ENCODE data around the gene AFMID. TPM values are rescaled to one million over a fixed set of nuclear protein-coding genes. Genes with fewer than 3 reads are reported as not detected.
A peak's percentile ranks its signal among the peaks of the same experiment; 100 is the strongest.

The AFMID gene
- total and polyA plus RNA-seq, 2 of the 13 experiments (the other 11 are each of a cell fraction or from before 2014, with no cell fraction given) = 249 to 270 TPM

DNA sequence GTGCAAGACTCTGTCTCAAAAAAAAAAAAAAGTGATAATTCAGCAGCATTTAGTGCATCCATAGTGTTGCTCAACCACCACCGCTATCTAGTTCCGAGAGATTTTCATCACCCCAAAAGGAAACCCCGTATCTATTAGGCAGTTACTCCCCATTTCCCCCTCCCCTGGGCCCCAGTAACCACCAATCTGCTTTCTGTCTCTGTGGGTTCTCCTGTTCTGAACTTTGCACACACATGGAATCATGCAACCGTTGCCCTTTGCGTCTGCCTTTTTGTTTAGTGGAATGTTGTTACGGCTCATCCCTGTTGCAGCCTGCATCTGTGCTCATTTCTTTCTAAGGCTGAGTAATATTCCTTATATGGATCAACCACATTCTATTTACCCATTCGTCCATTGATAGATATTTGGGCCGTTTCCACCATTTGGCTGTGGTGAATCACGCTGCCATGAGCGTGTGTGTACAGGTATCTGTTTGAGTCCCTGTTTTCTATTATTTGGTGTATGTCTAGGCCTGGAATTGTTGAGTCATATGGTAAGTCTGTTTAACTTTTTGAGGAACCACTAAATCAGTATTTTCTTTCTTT lies 27.5 kb upstream of the AFMID start (continued):
- TF ChIP-seq, protein P1, sequence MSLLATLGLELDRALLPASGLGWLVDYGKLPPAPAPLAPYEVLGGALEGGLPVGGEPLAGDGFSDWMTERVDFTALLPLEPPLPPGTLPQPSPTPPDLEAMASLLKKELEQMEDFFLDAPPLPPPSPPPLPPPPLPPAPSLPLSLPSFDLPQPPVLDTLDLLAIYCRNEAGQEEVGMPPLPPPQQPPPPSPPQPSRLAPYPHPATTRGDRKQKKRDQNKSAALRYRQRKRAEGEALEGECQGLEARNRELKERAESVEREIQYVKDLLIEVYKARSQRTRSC (CRISPR knock-in tag; IDR thresholded peaks at IDR 0.05; ENCODE audit: low read depth) = no peak
- TF ChIP-seq NR2F6 (IDR thresholded peaks at IDR 0.05) (peak; percentile 40; the same call in 1 of the 2 replicates), NR2F6 (CRISPR knock-in tag; IDR thresholded peaks at IDR 0.05) (peak; percentile 65; the same call in 1 of the 2 replicates), ZBTB21 (CRISPR knock-in tag; IDR thresholded peaks at IDR 0.05) (no peak), RXRB (CRISPR knock-in tag; IDR thresholded peaks at IDR 0.05; ENCODE audit: borderline replicate concordance) (peak; percentile 60; the same call in 1 of the 2 replicates), TBX3 (IDR thresholded peaks at IDR 0.05; ENCODE audit: borderline replicate concordance) (0 out of 2 replicates have a peak, but pooled peaks have one; percentile 10), NCOR1 (IDR thresholded peaks at IDR 0.05; ENCODE audit: borderline replicate concordance, low read length) (peak; percentile 83), ZNF337 (CRISPR knock-in tag; IDR thresholded peaks at IDR 0.05; ENCODE audit: borderline replicate concordance, low read depth) (peak; percentile 33; the same call in 1 of the 2 replicates), TP53 (CRISPR knock-in tag; conservative IDR thresholded peaks at IDR 0.05) (no peak), GTF2F1 (IDR thresholded peaks at IDR 0.05; ENCODE audit: low read length) (no peak), ZNF501 (CRISPR knock-in tag; IDR thresholded peaks at IDR 0.05) (peak; percentile 67; the same call in 1 of the 2 replicates), ZNF615 (CRISPR knock-in tag; IDR thresholded peaks at IDR 0.05; ENCODE audit: borderline replicate concordance) (no peak), SNRNP70 (IDR thresholded peaks at IDR 0.05; ENCODE audit: low read depth, low read length) (no peak), ARNTL (CRISPR knock-in tag; IDR thresholded peaks at IDR 0.05) (0 out of 2 replicates have a peak, but pooled peaks have one; percentile 13), SOX6 (IDR thresholded peaks at IDR 0.05) (no peak), SOX6 (CRISPR knock-in tag; IDR thresholded peaks at IDR 0.05) (peak; percentile 73), ZNF878 (CRISPR knock-in tag; IDR thresholded peaks at IDR 0.05) (0 out of 2 replicates have a peak, but pooled peaks have one; percentile 63), CENPT (CRISPR knock-in tag; IDR thresholded peaks at IDR 0.05; ENCODE audit: low read depth) (no peak), MBD4 (IDR thresholded peaks at IDR 0.05; ENCODE audit: borderline replicate concordance, low read length) (no peak), ZNF780A (CRISPR knock-in tag; IDR thresholded peaks at IDR 0.05) (0 out of 2 replicates have a peak, but pooled peaks have one; percentile 53), RCOR2 (CRISPR knock-in tag; IDR thresholded peaks at IDR 0.05) (peak; percentile 64), RFX5 (IDR thresholded peaks at IDR 0.05; ENCODE audit: low read depth, low read length) (peak; percentile 66; the same call in 1 of the 2 replicates), MXI1 (IDR thresholded peaks at IDR 0.05; ENCODE audit: borderline replicate concordance, low read depth, low read length) (peak; percentile 41; the same call in 1 of the 3 replicates), XRCC5 (optimal IDR thresholded peaks at IDR 0.05; ENCODE audit: low read length) (peak; percentile 31), FIP1L1 (IDR thresholded peaks at IDR 0.05; ENCODE audit: borderline replicate concordance, insufficient read depth, low read depth, low read length) (no peak)
- TF ChIP-seq, protein P2, sequence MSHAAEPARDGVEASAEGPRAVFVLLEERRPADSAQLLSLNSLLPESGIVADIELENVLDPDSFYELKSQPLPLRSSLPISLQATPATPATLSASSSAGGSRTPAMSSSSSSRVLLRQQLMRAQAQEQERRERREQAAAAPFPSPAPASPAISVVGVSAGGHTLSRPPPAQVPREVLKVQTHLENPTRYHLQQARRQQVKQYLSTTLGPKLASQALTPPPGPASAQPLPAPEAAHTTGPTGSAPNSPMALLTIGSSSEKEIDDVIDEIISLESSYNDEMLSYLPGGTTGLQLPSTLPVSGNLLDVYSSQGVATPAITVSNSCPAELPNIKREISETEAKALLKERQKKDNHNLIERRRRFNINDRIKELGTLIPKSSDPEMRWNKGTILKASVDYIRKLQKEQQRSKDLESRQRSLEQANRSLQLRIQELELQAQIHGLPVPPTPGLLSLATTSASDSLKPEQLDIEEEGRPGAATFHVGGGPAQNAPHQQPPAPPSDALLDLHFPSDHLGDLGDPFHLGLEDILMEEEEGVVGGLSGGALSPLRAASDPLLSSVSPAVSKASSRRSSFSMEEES (CRISPR knock-in tag; IDR thresholded peaks at IDR 0.05) = 0 out of 2 replicates have a peak, but pooled peaks have one; percentile 16
- TF ChIP-seq, protein P3, sequence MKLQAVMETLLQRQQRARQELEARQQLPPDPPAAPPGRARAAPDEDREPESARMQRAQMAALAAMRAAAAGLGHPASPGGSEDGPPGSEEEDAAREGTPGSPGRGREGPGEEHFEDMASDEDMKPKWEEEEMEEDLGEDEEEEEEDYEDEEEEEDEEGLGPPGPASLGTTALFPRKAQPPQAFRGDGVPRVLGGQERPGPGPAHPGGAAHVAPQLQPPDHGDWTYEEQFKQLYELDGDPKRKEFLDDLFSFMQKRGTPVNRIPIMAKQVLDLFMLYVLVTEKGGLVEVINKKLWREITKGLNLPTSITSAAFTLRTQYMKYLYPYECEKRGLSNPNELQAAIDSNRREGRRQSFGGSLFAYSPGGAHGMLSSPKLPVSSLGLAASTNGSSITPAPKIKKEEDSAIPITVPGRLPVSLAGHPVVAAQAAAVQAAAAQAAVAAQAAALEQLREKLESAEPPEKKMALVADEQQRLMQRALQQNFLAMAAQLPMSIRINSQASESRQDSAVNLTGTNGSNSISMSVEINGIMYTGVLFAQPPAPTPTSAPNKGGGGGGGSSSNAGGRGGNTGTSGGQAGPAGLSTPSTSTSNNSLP (IDR thresholded peaks at IDR 0.05; ENCODE audit: low read depth, low read length) = peak; percentile 75; the same call in 1 of the 2 replicates
- TF ChIP-seq, protein P4, sequence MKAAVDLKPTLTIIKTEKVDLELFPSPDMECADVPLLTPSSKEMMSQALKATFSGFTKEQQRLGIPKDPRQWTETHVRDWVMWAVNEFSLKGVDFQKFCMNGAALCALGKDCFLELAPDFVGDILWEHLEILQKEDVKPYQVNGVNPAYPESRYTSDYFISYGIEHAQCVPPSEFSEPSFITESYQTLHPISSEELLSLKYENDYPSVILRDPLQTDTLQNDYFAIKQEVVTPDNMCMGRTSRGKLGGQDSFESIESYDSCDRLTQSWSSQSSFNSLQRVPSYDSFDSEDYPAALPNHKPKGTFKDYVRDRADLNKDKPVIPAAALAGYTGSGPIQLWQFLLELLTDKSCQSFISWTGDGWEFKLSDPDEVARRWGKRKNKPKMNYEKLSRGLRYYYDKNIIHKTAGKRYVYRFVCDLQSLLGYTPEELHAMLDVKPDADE (CRISPR knock-in tag; IDR thresholded peaks at IDR 0.05) = no peak

All from HepG2 (cell line).